Astrocyte of the spinal cord (primary cell): ENCODE data around the gene FGF10.

Experiments used
- DNase-seq: peaks from one replicate; pipeline ENCODE4 v3.0.0; 2011; ENCODE audit warnings: low read depth, low spot score
- H3K4me3 ChIP-seq: 2 replicates; pipeline ENCODE4 v1.5.1; 2011; ENCODE audit warnings: low read depth, mild to moderate bottlenecking, low read length, moderate library complexity
- in situ Hi-C: cut with HindIII; loops from 2 replicates; pipeline ENCODE4 v1.10.0; 2017; ENCODE audit warnings: low sequenced_read_pairs
- TF ChIP-seq, protein P1 (sequence below): IDR thresholded peaks from 2 replicates; pipeline ENCODE4 v1.5.1; 2012; ENCODE audit warnings: low read depth, mild to moderate bottlenecking, low read length, inconsistent platforms

FGF10 gene

DNA sequence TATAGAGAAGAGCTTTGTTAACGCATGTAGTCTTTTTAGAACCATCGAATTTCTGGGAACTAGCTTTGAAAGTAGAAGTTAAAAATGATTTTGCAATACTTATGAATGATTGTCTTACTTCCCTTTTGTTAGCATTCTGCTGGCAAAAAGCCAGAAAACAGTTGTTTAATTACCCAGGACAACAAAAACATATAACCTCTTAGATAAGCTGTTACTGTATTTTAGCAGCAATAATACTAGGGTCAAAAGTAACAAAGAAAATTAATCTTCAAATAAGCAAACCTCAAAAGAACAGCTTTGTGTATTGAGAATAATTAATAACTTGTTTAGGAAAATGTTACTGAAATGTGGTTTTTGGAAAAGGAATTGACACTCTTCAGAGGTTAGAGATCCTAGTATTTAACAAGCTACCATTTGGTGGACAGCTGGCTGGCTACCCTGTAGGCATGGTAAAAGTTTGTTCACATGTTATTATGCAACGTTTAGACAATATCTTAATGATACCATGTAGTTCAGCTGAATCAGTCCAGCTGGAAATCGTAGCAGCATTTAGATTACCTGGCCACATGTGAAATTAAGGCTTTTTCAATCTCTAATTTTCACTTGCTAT lies 3.8 kb downstream of the FGF10 start:
- in situ Hi-C loops = no loop called here
- no peak overlapping the region for H3K4me3 ChIP-seq
- DNase-seq = no peak
- TF ChIP-seq, protein P1, sequence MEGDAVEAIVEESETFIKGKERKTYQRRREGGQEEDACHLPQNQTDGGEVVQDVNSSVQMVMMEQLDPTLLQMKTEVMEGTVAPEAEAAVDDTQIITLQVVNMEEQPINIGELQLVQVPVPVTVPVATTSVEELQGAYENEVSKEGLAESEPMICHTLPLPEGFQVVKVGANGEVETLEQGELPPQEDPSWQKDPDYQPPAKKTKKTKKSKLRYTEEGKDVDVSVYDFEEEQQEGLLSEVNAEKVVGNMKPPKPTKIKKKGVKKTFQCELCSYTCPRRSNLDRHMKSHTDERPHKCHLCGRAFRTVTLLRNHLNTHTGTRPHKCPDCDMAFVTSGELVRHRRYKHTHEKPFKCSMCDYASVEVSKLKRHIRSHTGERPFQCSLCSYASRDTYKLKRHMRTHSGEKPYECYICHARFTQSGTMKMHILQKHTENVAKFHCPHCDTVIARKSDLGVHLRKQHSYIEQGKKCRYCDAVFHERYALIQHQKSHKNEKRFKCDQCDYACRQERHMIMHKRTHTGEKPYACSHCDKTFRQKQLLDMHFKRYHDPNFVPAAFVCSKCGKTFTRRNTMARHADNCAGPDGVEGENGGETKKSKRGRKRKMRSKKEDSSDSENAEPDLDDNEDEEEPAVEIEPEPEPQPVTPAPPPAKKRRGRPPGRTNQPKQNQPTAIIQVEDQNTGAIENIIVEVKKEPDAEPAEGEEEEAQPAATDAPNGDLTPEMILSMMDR = no peak

DNA sequence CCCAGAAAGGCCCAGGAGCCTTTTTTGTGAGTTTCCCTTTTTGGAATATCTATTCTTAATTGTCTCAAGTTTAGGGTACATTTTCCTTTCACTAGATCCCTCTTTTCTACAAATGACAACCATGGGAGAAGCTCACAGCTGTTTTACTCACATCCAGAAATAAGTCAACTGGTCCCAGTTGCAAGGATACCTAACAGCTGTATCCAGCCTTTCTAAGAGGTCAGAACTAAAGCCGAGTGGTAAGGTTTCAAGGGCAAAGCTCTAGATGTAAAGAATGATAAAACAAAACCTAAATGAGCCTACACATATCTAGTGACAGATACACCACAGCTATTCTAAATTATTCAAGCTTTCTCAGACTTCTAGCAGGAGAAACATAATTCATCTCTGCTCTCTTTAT lies 4.4 kb downstream of the FGF10 start:
- H3K4me3 ChIP-seq = no peak overlapping the region
- in situ Hi-C loops = no loop called here
- DNase-seq = no peak
- TF ChIP-seq, protein P1 = no peak

DNA sequence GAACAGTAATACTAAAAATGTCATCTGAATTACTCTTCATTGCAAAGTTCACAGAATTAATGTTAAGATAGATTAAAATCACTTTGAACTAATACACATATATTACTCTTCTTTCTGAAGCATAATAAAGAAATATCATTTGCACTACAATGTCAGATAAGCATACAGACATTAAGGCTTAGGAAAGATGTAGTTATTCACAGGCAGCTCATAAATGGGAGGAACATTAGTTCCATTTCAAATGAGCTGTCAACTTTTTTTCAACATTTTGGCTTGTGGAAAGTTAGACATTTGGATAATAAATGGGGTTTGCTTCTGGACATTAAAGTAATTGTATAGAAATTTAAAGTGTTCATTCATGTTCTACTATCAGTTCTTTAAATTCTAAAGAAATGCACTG lies 6.3 kb downstream of the FGF10 start:
- no peak overlapping the region for H3K4me3 ChIP-seq
- TF ChIP-seq, protein P1 = no peak
- in situ Hi-C loops = no loop called here
- no peak for DNase-seq

DNA sequence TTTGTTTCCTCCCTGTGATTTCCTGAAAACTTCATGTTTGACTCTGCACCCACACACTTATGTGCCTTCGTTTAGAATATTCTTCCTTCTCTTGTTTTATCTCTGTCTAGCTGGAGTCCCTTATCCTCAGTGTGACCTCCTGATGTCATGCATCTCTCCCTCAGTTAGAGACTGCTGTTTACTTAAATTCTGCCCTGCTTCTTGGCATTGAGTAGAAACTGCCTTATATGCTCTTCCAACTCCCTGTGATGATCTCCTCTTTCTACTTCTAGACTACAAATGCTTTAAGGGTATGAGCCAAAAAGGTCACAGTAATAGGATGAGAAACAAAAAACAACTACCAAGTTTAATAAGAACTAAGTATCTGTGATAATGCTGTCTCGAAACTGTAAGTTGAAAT lies 12.2 kb downstream of the FGF10 start:
- no peak for DNase-seq
- TF ChIP-seq, protein P1 = no peak
- in situ Hi-C loops = no loop called here
- H3K4me3 ChIP-seq = no peak overlapping the region

DNA sequence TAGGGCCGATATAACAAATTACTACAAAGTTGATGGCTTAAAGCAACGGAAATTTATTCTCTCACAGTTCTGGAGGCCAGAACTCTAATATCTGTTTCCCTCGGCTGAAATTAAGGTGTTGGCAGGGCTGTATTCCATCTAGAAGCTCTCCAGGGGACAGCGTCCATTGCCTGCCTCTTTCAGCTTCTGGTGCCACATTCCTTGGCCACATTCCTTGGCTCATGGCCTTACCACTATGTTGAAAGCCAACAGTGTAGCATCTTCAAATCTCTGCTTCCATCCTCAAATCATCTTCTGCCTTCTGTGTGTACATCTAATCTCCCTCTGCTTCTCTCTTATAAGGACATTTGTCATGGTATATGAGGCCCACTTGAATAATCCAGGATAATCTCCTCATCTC lies 17.2 kb downstream of the FGF10 start:
- in situ Hi-C loops = no loop called here
- TF ChIP-seq, protein P1 = no peak
- DNase-seq = no peak
- H3K4me3 ChIP-seq = no peak overlapping the region

DNA sequence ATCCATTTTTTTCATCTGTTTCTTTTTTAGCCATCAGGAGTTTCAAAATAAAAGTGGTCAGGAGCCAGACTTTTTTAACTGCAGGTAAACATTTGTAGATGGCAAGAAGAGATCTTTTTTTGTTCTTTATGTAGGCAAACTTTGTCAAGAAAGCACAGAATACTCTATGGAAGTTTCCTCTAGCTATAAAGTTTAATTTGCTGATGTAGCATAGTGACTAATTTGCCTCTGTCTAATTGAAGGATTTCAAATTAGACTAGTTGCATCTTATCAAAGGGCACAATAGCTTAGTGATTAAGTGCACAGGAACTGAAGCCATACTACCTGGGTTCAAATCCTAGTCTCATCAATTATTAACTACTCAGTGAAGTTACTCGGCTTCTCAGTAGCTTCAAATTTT lies 22.0 kb downstream of the FGF10 start:
- in situ Hi-C loops = no loop called here
- DNase-seq = no peak
- TF ChIP-seq, protein P1 = no peak
- no peak overlapping the region for H3K4me3 ChIP-seq

DNA sequence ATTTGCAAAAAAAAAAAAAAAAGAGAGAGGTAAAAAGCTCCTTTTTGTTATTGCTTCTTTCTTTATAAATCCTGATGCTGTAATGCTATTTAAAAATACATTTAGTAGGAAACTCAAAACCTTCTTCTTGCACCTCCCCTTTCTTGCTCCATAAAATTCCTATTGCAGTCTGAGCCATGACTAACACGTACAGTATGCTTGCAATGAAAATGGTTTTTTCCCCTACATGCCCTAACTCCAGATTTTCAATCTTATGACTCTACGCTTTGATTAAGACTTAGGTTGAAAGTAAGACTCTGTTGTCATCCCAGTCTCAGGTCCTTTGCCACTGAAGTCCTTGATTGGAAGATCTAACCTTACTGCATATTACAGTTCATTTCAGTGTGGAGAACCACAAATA lies 23.9 kb downstream of the FGF10 start:
- H3K4me3 ChIP-seq = no peak overlapping the region
- peak; percentile 1 for DNase-seq
- in situ Hi-C loops = no loop called here
- TF ChIP-seq, protein P1 = no peak
